HG03378 (cell line): ENCODE results near the gene NFATC3.

Experiments
- ATAC-seq: cut with Tn5 transposase; IDR thresholded peaks from one replicate; pipeline ENCODE4 v1.9.1; 2021; ENCODE audit warnings: mild to moderate bottlenecking, moderate library complexity; ENCODE audit not compliant: unreplicated experiment

Gene NFATC3

DNA sequence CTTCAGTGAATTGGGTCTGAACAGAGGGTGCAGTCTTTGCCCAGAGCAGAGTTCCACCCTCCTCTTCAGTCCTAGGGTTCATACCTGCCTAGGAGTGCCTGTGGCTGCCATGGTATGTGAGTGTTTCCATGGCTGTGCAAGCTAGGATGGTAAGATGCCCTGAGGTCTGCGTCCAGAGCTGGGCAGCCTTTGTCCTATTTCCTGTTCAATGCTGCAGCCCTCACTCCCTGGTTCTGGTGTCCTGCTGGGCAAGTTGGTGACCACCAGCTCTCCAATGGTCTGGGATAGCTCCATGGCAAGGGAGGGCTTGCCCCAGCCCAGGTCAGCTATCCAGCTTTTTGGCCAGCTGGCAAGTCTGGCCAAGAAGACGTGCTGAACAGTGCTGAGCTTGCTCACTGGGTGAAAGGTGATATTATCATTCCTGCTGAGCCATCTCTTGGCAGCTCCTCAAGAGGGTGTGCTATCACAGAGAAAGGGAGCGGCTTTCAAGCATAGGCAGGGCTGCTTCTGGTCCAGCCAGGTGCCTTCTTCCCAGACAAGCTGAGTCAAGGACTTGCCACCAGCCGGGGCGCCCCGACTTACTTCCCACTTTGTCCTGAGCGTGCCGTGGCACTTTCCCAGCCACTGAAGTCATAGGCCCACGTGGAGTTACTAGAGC lies 13.0 kb upstream of the NFATC3 start:
- no peak for ATAC-seq

DNA sequence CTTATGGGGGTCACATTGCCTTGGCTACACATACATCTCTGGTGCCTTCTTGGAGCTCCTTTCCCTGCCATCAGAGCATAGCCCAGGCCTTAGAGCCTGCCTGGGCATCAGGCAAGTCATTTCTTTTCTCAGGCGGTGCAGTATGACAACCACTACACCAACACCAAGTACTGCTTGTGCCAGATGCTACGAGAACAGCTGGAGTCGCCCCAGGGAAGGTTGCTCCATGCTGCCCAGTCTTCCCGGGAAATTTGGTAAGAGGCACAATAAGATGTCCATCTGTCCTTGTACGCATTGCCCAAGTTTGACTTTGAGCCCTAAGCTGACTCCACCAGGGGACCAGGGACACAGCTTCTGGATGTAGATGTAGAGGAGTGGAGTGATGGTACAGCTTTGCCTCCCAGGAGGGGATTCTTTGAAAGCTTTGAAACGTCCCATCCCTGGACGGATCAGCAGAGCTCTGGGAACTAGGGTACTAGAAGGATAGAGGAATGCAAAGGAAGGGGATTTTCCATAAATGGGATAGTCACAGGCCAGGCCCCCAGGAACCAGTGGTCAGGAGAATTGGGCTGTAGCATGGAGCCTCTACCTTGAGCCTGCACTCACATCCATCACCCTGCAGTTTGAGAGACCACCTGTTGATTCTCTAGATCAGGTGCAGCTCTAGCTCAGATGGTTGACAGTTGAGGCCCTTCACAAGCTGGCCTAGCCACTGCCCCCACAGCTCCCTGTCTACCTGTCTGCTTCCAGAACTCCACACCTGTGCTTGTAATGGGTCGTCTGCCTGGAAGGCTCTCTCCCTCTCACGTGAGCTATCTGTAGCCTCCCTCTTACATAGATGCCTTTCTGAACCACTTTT lies 11.0 kb upstream of the NFATC3 start:
- peak; percentile 1 for ATAC-seq

DNA sequence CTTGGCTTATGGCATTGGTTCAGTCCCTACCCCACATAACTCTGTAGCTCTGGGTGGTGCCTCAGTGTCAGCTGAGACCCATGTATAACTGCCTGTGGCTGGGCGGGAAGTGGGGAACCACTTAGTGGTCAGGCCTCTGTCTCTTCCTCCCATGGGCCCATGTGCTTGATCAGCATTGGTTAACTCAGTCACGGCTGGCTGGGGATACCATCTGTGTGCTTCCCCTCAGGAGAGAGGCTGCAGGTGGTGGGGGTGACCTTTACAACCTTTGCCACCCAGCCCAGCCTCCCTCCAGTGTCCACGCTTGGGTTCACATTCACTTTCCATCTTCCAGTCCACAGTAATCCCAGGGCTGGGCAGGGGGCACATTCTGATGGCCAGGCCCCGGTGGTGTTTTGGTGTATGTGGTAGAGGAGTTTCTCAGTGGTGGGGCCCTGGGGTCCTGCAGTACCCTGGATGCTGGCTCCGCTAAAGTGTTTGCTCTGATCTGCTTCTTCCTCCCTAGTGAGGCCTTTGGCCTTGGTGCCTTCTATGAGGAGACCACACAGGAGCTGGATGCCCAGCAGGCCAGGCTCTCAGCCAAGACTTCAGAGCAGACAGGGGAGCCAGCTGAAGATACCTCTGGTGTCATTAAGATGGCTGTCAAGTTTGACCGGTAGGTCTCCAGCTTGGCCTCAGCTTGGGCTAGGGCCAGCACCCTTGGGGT lies 10.2 kb upstream of the NFATC3 start:
- peak; percentile 81 for ATAC-seq

DNA sequence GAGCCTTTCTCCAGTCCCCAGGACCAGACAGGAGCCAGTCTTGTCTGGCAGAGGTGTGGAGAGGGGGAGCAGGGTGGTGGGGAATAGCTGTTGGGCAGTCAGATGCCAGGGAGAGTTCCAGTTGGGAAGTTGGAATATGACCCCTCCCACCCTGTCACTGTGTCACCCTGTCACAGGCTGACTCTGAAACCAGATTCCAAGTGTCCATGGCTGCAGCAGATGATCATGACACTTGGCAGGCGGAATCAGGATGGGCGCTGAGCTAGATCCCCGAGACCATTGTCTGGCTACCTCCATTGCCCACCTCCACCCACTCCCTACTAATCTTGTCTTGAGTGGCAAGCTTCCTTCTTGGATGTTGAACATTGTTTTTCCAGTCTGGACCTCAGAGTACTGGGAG lies 9.2 kb upstream of the NFATC3 start:
- no peak for ATAC-seq

DNA sequence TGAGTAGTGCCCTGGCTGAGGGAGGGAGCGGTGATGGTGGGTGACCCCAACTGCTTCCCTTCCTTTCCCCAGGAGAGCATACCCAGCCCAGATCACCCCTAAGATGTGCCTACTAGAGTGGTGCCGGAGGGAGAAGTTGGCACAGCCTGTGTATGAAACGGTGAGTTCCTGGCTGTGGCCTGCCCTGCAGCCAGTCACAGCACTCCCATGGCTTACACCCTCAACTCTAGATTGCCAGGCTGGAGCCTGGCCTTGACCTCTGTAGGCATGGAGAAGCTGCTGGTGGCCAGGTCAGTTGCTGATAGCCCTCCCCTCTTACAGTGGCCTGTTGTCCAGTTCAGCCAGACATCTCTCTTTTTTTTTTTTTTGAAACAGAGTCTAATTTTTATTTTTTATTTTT lies 8.6 kb upstream of the NFATC3 start:
- no peak for ATAC-seq

DNA sequence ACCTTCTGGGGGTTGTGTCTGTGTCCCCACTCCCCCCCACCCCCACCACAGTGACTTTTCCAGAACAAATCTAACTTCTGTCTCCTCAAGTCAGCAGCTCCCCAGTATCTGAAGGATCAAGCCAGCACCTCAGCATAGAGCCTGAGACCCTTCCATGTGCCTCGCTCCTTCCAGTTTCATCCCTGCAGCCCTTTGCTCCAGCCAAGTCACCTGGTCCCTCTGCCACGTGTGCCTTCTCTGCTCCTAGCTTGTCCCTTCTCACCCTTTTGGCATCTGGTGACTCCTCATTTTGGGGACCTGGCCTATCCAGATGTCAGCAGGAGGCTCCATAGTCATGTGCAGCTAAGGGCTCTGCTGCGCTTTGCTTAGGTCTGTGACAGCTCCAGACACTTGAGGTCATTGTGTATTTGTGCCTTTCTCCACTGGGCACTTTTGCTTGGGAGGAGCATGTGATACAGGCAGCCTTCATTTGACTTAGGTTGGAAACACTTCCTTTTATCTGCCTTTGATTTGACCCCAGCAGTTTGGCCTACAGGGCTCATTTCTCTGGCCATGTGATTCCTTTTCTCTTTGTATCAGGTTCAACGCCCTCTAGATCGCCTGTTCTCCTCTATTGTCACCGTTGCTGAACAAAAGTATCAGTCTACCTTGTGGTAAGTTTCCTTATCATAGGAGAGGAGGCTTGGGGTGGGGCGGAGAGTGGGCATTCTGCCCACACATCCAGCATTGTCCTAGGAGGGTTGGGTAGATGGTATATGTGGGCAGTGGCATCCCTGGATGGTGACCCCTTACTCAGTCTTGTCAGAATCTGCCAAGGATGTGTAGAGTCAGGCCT lies 7.1 kb upstream of the NFATC3 start:
- ATAC-seq = no peak

DNA sequence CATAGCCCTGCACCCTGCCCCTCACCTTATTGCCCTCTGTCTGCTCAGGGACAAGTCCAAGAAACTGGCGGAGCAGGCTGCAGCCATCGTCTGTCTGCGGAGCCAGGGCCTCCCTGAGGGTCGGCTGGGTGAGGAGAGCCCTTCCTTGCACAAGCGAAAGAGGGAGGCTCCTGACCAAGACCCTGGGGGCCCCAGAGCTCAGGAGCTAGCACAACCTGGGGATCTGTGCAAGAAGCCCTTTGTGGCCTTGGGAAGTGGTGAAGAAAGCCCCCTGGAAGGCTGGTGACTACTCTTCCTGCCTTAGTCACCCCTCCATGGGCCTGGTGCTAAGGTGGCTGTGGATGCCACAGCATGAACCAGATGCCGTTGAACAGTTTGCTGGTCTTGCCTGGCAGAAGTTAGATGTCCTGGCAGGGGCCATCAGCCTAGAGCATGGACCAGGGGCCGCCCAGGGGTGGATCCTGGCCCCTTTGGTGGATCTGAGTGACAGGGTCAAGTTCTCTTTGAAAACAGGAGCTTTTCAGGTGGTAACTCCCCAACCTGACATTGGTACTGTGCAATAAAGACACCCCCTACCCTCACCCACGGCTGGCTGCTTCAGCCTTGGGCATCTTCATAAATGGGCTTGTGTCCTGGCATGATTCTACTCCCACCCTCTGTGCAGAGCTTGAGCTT lies 6.3 kb upstream of the NFATC3 start:
- no peak for ATAC-seq

DNA sequence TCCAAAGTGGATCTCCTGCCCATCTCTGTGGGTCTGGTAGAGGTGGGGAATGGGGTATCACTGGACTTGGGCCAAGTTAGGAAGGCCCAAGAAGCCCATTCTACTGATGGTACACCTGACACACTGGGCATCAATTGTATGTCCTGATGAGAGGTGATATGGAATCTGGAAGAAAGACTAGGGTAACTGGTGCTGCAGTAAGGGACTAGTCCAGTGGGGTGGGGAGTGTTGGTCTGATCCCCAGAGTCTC lies 5.9 kb upstream of the NFATC3 start:
- ATAC-seq = no peak

DNA sequence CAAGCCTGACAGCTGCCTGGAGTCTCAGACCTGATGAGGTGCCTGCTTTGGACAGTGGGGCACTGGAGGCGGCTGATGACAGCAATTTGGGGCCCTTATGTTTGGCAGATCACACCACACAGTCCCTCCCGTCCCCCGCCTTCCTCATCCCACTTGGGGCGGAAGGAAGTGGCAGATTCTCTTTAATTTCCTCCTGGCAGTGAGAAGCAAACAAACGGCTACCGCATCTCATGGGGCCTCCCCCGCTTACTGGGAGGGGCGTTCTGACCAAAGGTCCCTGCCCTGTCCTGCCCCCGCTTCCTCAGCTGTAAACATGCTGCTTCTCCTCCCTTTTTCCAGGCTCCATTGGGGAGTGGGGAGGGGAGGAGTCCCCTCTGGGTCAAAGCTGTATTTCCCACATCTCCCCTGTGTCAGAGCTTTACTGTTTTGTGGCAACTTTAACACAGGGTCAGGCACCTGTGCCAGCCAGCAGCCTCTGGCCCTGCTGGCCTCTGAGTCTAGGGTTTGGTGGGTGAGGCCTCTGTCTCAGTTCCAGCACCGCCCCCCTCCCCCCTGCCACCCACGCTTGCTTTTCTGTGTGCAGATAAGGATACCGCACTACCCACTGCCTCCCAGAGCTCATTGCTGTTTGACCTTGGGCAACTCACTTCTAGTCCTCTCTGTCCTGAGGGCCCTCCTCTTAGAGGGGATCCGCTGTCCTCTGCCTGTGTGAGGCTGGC lies 5.4 kb upstream of the NFATC3 start:
- no peak for ATAC-seq

DNA sequence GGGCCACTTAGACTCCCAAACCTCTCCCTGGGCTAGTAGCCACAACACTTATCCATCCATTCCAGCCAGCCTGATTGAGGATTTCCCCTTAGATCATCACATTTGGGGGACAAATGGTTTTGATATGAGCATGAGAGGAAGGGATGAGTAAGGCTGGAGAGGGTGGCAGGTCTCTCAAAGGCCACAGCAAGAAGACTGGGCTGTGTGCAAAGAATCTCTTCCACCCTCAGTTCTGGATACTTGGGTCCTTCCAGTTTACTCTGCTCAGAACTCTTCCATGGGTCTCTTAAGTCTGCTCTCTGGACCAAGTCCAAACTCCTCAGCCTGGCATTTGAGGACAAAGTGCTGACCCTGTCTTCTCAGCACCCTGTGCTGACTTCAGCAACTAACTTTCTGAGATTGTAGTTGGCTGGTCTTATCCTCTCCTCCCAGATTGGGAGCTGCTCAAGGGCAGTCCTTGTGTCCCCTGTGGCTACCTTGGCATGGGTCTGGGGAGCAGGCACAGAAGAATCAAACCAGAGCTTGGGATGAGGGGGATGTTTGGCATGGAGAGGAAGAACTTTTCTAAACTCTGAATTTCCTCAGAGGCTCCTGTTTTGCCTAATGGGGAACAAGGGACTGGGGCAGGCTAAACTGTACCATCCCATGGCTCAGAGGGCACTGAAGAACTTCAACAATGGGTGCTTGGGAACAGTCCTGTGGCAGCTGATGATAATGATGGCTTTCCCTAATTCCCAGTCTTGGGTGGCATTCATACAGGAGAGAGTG lies 3.1 kb upstream of the NFATC3 start:
- no peak for ATAC-seq

DNA sequence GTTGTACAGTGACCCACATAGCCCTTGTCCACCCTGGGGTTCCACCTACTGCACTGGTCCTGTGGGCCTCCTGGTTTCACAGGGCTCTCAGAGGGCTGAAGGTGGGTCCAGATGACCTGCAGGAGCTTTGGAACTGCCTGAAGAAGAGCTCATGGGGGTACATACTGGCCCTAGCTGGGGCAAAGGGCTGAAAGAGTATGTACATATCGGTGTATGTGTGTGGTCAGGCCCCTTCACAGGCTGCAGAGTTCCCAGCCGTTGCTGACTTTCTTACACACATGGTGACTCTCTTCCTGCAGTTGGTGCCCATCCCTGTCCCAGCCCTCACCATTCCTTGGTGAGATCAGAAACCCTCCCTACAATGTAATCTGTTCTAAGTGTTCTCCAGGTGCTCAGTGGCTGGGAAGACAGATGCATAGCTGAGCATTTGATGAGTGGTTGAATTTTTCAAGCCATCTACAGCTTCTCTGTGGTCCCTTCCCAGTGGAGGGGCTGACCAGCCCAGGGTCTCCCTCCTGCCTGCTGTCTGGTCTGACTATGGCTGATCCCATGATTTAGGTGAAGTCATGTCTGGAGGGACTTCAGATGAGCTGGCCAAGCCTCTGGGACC lies 2.4 kb upstream of the NFATC3 start:
- ATAC-seq = no peak

DNA sequence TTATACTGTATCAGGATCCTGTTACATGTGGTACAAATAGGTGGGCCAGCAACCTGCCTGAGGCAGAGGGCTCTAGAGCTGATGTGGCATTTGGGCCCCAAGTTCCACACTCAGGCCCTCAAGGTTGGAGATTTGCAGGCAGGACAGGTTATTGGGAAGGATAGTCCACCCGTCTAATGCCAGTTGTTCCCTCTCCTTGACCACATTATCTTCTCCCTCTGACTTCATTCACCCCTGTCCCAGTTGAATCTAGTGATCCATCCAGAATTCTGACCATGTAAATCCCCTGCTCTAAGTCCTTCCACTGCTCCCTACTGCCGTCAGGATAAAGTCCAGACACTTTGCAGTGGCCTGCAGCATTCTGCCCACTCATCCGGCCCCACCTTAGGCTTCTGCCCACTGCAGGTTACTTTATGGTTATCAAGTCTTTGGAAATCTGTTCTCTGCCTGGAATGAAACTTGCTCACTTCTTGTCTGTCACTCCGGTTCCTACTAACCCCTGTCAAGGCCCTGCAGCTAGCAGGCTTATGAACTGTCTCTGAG lies 1.9 kb upstream of the NFATC3 start:
- no peak for ATAC-seq

DNA sequence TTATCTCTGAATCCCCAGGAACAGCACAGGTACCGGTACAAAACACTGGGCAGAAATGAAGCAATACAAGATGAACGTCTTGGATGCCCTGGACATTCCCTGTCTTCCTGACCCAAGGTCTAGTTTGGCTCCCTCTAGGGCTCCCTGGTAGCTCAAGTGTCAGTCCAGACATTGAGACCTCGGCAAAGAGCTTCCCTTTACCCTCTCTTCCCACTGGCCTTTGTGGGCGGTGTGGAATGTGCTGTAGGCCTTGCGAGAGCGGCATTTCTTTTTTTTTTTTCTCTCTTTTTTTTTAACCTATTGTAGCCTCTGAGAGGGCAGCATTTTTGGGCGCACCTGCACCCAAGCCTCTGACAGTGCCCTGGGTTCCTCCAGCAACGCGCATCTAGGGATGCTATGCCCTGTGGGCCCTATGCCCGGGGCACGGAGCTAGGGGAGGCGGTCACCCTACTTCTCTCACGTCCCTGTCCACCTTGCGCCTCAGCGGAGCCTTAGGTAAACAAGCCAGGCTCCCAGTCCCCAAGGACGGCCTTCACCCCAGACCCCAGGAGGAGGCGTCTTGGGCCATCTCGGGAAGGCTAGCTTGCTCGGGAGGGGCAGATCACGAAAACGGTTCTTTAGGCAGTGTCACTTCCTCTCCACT lies 1.2 kb upstream of the NFATC3 start:
- ATAC-seq = no peak

DNA sequence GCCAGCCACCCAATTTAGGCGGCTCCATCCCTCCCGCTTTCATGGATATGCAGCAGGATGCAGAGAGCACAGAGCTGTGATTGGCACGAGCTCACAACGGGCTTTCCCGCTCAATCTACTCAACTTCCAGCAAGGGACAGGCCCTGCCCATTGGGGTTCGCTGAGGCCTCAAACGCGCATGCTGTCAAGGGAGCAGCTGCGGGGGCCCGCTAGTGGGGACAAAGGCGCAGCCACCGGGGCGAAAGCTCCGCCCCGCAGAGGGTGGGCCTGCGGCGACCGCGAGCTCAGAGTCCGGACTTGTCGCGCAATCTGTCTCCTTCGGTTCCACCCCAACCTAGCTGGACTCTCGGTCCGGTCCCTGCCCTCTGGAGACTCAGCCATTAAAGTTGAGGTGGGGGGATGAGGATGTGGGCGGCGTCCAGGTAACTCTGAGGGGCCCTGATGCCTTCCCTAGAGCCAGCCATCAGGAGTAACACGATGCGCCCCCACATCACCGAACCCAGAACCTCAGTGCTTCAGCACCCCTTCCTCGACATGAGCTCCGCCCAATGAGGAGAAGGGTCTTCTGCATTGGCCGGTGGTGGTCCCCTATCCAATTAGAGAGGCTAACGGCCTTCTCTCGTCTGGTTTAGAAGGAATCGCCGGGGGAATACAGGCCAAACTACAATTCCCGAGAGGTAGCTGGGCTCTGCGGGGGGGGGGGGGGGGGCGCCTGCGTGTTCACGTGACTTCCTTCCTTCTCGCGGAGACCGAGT lies 489 bp upstream of the NFATC3 start:
- ATAC-seq = peak; percentile 39

DNA sequence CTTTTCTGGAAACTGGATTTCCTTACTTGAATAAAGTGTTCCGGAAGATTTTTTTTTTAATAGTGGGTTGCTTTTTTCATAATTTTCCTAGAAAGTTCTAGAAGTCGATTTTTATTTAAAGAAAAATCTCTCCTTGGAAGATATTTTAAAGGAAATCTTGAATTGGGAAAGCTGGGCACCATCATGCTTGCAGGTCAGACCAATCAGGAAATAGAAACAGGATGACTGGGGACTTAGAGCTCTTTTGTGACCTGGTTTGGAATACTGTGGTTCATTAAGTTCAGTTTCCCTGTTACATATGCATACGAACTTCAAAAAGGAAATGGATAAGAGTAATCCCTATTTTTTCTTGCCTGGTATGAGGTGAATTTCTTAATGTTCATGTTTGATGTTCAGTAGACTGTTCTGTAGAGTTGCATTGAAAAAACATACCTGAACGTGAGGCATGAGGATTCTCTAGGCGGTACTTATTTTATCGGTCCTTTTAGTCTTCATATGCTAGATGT lies 1.2 kb downstream of the NFATC3 start:
- ATAC-seq = no peak

DNA sequence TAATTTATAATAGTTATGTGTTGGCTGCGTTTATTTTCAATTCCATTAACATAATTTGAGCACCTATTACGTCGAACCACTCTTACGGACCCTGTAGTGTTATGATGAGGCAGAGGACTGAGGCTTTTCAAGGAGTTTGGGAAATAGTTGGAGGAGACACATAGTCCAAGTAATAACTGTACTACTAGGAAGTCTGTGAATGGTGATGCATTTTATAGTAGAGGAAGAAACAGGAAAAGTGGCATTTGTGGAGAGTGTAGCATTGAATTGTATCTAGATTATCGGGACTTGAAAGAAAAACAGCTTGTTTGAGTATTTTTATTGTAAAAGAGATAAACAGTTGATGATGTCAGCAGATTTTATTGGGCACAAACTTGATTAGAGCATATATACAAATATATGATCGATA lies 1.7 kb downstream of the NFATC3 start:
- ATAC-seq = no peak

DNA sequence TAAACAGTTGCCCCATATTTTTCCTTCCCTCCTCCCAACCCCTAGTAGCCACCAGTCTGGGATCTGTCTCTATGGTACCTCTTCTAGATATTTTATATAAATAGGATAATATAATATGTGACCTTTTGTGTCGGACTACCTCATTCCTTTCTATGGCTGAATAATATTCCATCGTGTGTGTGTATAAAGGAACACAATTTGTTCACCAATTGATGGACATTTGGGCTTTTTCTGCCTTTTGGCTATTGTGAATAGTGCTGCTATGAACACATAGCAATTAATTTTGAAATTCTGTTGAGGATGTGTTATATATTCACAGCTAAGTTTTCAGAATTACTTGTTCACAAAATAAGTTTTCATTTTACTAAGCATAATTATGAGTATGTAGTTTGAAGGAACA lies 2.5 kb downstream of the NFATC3 start:
- no peak for ATAC-seq
